Cardiac ventricle fibroblast (primary cell): ENCODE data around the gene GRIA1. TPM values are rescaled to one million over a fixed set of nuclear protein-coding genes. Genes with fewer than 3 reads are reported as not detected.

Experiments
- total RNA-seq: library from RNA; depleted of rRNA; stranded (reverse); fragments of >200 nt; gene quantifications from 2 replicates; pipeline ENCODE4 v1.2.3, GENCODE V29; 2015

The GRIA1 gene
- not detected in 2 replicates for total RNA-seq

GRCh38 chr5:153490118-153491037 is at the start of gene GRIA1:
TSS of gene GRIA1 (plus strand) at chr5:153490670.

